Gastroesophageal sphincter (tissue), 3 donors: ENCODE data around the gene PAK1.

ENCODE experiments used
- CTCF ChIP-seq, 4 experiments: fragments of 200-600 bp in 2 of 4; fragments of 450-650 bp in 2 of 4; sonication (generic) in 1 of 4; IDR thresholded peaks; one replicate each; pipeline ENCODE4 v1.5.1; 2017 to 2019; ENCODE audit warnings: antibody characterized with exemption in 4 of 4, mild to moderate bottlenecking in 2 of 4, moderate library complexity in 2 of 4
- EP300 ChIP-seq: sonication (generic); formaldehyde crosslinking; IDR thresholded peaks from one replicate; pipeline ENCODE4 v1.6.1; 2017; ENCODE audit warnings: antibody characterized with exemption, mild to moderate bottlenecking
- POLR2A ChIP-seq, 2 donors: fragments of 450-650 bp; IDR thresholded peaks; one replicate each; pipeline ENCODE4 v1.6.1; 2017; ENCODE audit warnings: antibody characterized with exemption in 2 of 2, mild to moderate bottlenecking in 2 of 2, moderate library complexity in 1 of 2
- POLR2AphosphoS5 ChIP-seq: sonication (generic); formaldehyde crosslinking; IDR thresholded peaks from one replicate; pipeline ENCODE4 v1.6.1; 2017; ENCODE audit warnings: antibody characterized with exemption

- no peak for TF ChIP-seq CTCF (IDR thresholded peaks at IDR 0.05)
- TF ChIP-seq EP300 = no peak
- no peak for TF ChIP-seq POLR2A (IDR thresholded peaks at IDR 0.05)
- no peak for TF ChIP-seq POLR2AphosphoS5
These were observed 186.2 kb downstream of the PAK1 start for GRCh38 chr11:77287615-77288273.
